Thoracic aorta (tissue), 2 donors: ENCODE measurements around the gene MTFR1L. TPM values are rescaled to one million over a fixed set of nuclear protein-coding genes. Genes with fewer than 3 reads are reported as not detected.

ENCODE experiments used
- ATAC-seq: fragments of 150-250 bp; one replicate; pipeline ENCODE4 v1.8.0; 2017; ENCODE audit warnings: low read depth; ENCODE audit not compliant: insufficient number of reproducible peaks, low FRiP score
- DNase-seq: peaks from one replicate; pipeline ENCODE4 v3.0.0-alpha.2; 2020; ENCODE audit warnings: low spot score
- H3K27ac ChIP-seq, 2 donors: fragments of 200-600 bp; sonication (generic); 1 replicate in 1 of 2; 2 replicates in 1 of 2; pipeline ENCODE4 v1.5.1; 2016; ENCODE audit warnings: mild to moderate bottlenecking in 2 of 2, moderate library complexity in 2 of 2
- H3K27me3 ChIP-seq: fragments of 200-600 bp; sonication (generic); replicated peaks from 2 replicates; pipeline ENCODE4 v1.6.0; 2016; ENCODE audit warnings: mild to moderate bottlenecking; ENCODE audit not compliant: insufficient read depth
- H3K36me3 ChIP-seq: fragments of 200-600 bp; sonication (generic); one replicate; pipeline ENCODE4 v1.5.1; 2016
- H3K4me1 ChIP-seq, 2 donors: fragments of 200-600 bp; sonication (generic); 1 replicate in 1 of 2; 2 replicates in 1 of 2; pipeline versions ENCODE4 v1.5.1 to v1.6.0; 2016; ENCODE audit warnings: low read depth in 2 of 2, mild to moderate bottlenecking in 1 of 2; ENCODE audit not compliant: control insufficient read depth in 1 of 2
- H3K4me3 ChIP-seq: fragments of 200-600 bp; sonication (generic); 2 replicates; pipeline ENCODE4 v1.5.1; 2016; ENCODE audit warnings: mild to moderate bottlenecking
- H3K9me3 ChIP-seq: fragments of 200-600 bp; sonication (generic); 2 replicates; pipeline ENCODE4 v1.5.1; 2016
- CTCF ChIP-seq: fragments of 200-600 bp; sonication (generic); IDR thresholded peaks from one replicate; pipeline ENCODE4 v1.5.1; 2019; ENCODE audit warnings: antibody characterized with exemption
- total RNA-seq, 2 donors: library from RNA; depleted of rRNA; stranded (reverse); fragments of >200 nt; gene quantifications; one replicate each; pipeline versions ENCODE4 v1.1.0 to v1.2.3, GENCODE V29; 2016

Gene MTFR1L
- total RNA-seq, 2 donors from 2014 or later, result 63.4 to 81.9 TPM

GRCh38 chr1:25876693-25877077 lies 56.9 kb downstream of the MTFR1L start:
- Histone ChIP-seq H3K36me3 (no peaks in the 10 kb centered on the region), H3K27ac (no peak overlapping the region), H3K27me3 (no peaks in the 10 kb centered on the region), H3K4me1 (peaks cover 3 to 31% of the 10 kb centered on the region in 2 donors), H3K9me3 (no peaks in the 10 kb centered on the region), H3K4me3 (no peak overlapping the region)
- TF ChIP-seq CTCF, result no peak
- ATAC-seq (no peak), DNase-seq (no peak)

GRCh38 chr1:25877155-25877554 lies 57.4 kb downstream of the MTFR1L start:
- no peaks in the 10 kb centered on the region for H3K9me3 ChIP-seq
- no peak overlapping the region for H3K27ac ChIP-seq
- no peak for TF ChIP-seq CTCF
- no peak overlapping the region for H3K4me3 ChIP-seq
- ATAC-seq, result no peak
- H3K36me3 ChIP-seq, result no peaks in the 10 kb centered on the region
- DNase-seq, result no peak
- H3K4me1 ChIP-seq, result peaks cover 2 to 27% of the 10 kb centered on the region in 2 donors
- no peaks in the 10 kb centered on the region for H3K27me3 ChIP-seq

- peaks cover 0 to 12% of the 10 kb centered on the region in 2 donors for H3K4me1 ChIP-seq
- DNase-seq (no peak), ATAC-seq (no peak)
- no peaks in the 10 kb centered on the region for H3K36me3 ChIP-seq
- H3K27me3 ChIP-seq, result no peaks in the 10 kb centered on the region
- TF ChIP-seq CTCF, result no peak
- H3K4me3 ChIP-seq, result no peak overlapping the region
- H3K27ac ChIP-seq, result no peak overlapping the region
- H3K9me3 ChIP-seq, result no peaks in the 10 kb centered on the region
Measured at GRCh38 chr1:25878690-25879089, 58.9 kb downstream of the MTFR1L start.

- H3K36me3 ChIP-seq, result no peaks in the 10 kb centered on the region
- no peak overlapping the region for H3K4me3 ChIP-seq
- peaks cover 0 to 3% of the 10 kb centered on the region in 2 donors for H3K4me1 ChIP-seq
- H3K27me3 ChIP-seq, result no peaks in the 10 kb centered on the region
- ATAC-seq (no peak), DNase-seq (no peak)
- no peaks in the 10 kb centered on the region for H3K9me3 ChIP-seq
- H3K27ac ChIP-seq, result no peak overlapping the region
- TF ChIP-seq CTCF, result no peak
Measured at GRCh38 chr1:25879675-25880074, 59.9 kb downstream of the MTFR1L start.

GRCh38 chr1:25880518-25880917 lies 60.8 kb downstream of the MTFR1L start:
- DNase-seq (no peak), ATAC-seq (no peak)
- Histone ChIP-seq H3K36me3 (no peaks in the 10 kb centered on the region), H3K9me3 (no peaks in the 10 kb centered on the region), H3K27me3 (no peaks in the 10 kb centered on the region), H3K4me3 (no peak overlapping the region), H3K4me1 (no peaks in the 10 kb centered on the region), H3K27ac (no peak overlapping the region)
- no peak for TF ChIP-seq CTCF
